Esophagus muscularis mucosa (tissue), 4 donors: ENCODE data around the gene RTEL1. TPM values are rescaled to one million over a fixed set of nuclear protein-coding genes. Genes with fewer than 3 reads are reported as not detected.
A peak's percentile ranks its signal among the peaks of the same experiment; 100 is the strongest.
"Not testable (repeated sequence)": the region's sequence is repeated elsewhere in the genome, so short reads cannot be mapped to it uniquely, and the experiment has no call there.

Experiments
- DNase-seq: peaks from one replicate; pipeline ENCODE4 v3.0.0-alpha.2; 2017; ENCODE audit errors: extremely low spot score
- H3K27ac ChIP-seq, 4 donors: fragments of 200-600 bp; sonication (generic); replicated peaks in 1 of 4; 1 replicate in 3 of 4; 2 replicates in 1 of 4; pipeline ENCODE4 v1.5.1; 2016 to 2019; ENCODE audit warnings: mild to moderate bottlenecking in 1 of 4
- H3K27me3 ChIP-seq, 4 donors: fragments of 200-600 bp; sonication (generic); one replicate each; pipeline versions ENCODE4 v1.5.1 to v1.6.0; 2016 to 2019
- H3K36me3 ChIP-seq, 4 donors: fragments of 200-600 bp; sonication (generic); one replicate each; pipeline ENCODE4 v1.5.1; 2016 to 2019
- H3K4me1 ChIP-seq, 4 donors: fragments of 200-600 bp; sonication (generic); one replicate each; pipeline ENCODE4 v1.5.1; 2016 to 2019
- H3K4me3 ChIP-seq, 4 donors: fragments of 200-600 bp; sonication (generic); 1 replicate in 2 of 4; 2 replicates in 2 of 4; pipeline ENCODE4 v1.5.1; 2016 to 2019; ENCODE audit warnings: mild to moderate bottlenecking in 4 of 4, moderate library complexity in 1 of 4
- H3K9me3 ChIP-seq, 4 donors: fragments of 200-600 bp; sonication (generic); 1 replicate in 3 of 4; 2 replicates in 1 of 4; pipeline ENCODE4 v1.5.1; 2016 to 2019
- EP300 ChIP-seq: sonication (generic); formaldehyde crosslinking; IDR thresholded peaks from one replicate; pipeline ENCODE4 v1.6.1; 2017; ENCODE audit warnings: antibody characterized with exemption
- POLR2A ChIP-seq: fragments of 450-650 bp; IDR thresholded peaks from one replicate; pipeline ENCODE4 v1.6.1; 2017; ENCODE audit warnings: antibody characterized with exemption, moderate library complexity, mild to moderate bottlenecking, low read depth
- POLR2AphosphoS5 ChIP-seq, 2 donors: sonication (generic); formaldehyde crosslinking; IDR thresholded peaks; one replicate each; pipeline ENCODE4 v1.6.1; 2017; ENCODE audit warnings: antibody characterized with exemption in 2 of 2
- WGBS: methylation state at CpG from one replicate; pipeline ENCODE4 v1.1.5; 2018; 5-methylcytosine and 5-hydroxymethylcytosine counted together
- intact Hi-C: fragments of 100-400 bp; cut with DNase I; formaldehyde crosslinking; loops from one replicate; pipeline ENCODE4 v1.15.1; 2023
- total RNA-seq, 4 donors: library from RNA; depleted of rRNA; stranded (reverse); fragments of >200 nt; gene quantifications; one replicate each; pipeline versions ENCODE4 v1.1.0 to v1.2.1, GENCODE V29; 2016
- TF ChIP-seq, protein P1 (sequence below), 3 experiments: fragments of 200-600 bp in 2 of 3; fragments of 450-650 bp in 1 of 3; sonication (generic) in 2 of 3; IDR thresholded peaks; one replicate each; pipeline ENCODE4 v1.5.1; 2017 to 2019; ENCODE audit warnings: antibody characterized with exemption in 3 of 3, mild to moderate bottlenecking in 2 of 3, moderate library complexity in 1 of 3

RTEL1 gene
- total RNA-seq, 4 donors from 2014 or later: 8.4 to 13.4 (median 9.6) TPM

DNA sequence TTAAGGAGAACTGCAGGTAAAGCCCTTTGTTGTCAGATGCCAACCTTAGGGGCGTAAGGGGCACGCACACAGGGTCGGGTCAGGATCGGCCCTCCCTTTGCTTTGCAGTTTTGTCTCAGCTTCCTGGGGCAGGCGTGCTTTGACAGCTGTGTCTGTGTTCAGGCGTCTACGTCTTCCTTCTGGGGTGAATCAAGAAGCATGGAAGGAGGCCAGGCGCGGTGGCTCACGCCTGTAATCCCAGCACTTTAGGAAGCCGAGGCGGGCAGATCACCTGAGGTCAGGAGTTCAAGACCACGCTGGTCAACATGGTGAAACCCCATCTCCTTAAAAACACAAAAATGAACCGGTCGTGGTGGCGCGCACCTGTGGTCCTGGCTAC lies 51.0 kb downstream of the RTEL1 start:
- H3K36me3 ChIP-seq: peaks cover 40 to 77% (median 65%) of the 10 kb centered on the region in 4 donors
- intact Hi-C loops: loop anchor here (5.0 kb wide), 1 partner anchor 52 kb away; the partner anchor contains the start of gene RTEL1
- H3K4me3 ChIP-seq: peak overlapping the region; percentile 73 to 99 (median 90)
- TF ChIP-seq, protein P1, sequence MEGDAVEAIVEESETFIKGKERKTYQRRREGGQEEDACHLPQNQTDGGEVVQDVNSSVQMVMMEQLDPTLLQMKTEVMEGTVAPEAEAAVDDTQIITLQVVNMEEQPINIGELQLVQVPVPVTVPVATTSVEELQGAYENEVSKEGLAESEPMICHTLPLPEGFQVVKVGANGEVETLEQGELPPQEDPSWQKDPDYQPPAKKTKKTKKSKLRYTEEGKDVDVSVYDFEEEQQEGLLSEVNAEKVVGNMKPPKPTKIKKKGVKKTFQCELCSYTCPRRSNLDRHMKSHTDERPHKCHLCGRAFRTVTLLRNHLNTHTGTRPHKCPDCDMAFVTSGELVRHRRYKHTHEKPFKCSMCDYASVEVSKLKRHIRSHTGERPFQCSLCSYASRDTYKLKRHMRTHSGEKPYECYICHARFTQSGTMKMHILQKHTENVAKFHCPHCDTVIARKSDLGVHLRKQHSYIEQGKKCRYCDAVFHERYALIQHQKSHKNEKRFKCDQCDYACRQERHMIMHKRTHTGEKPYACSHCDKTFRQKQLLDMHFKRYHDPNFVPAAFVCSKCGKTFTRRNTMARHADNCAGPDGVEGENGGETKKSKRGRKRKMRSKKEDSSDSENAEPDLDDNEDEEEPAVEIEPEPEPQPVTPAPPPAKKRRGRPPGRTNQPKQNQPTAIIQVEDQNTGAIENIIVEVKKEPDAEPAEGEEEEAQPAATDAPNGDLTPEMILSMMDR (IDR thresholded peaks at IDR 0.05): no peak
- TF ChIP-seq EP300: no peak
- no peak for TF ChIP-seq POLR2A
- no peak for TF ChIP-seq POLR2AphosphoS5 (IDR thresholded peaks at IDR 0.05)
- H3K9me3 ChIP-seq: no peaks in the 10 kb centered on the region
- no peak for DNase-seq
- 87% methylated on average over 17 of the region's 17 CpGs for WGBS
- no peaks in the 10 kb centered on the region for H3K27me3 ChIP-seq
- H3K27ac ChIP-seq: peak overlapping the region in 1 of 4 donors; percentile 96
- H3K4me1 ChIP-seq: peaks cover 28 to 45% (median 38%) of the 10 kb centered on the region in 4 donors

DNA sequence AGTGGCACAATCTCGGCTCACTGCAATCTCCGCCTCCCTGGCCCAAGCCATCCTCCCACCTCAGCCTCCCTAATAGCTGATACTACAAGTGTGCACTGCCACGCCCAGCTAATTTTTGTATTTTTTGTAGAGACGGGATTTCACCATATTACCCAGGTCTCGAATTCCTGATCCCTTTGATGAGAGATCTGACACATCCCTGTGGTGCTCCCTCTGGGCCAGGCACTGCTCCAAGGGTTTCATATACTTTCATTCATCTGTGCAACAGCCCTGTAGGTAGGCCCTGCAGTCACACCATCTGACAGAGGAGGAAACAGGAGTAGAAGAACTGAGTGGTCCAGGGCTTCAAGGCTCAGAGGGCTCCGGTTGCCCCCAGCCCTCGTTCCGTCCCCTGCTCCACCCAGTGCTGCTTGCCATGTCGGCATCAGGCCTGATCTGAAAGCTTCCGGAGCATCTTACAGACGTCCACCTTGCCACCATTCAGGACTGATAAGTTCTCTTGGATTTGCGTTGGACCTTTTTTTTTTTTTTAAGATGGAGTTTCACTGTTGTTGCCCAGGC lies 53.1 kb downstream of the RTEL1 start:
- Histone ChIP-seq H3K27me3 (no peaks in the 10 kb centered on the region), H3K4me1 (peaks cover 25 to 38% (median 34%) of the 10 kb centered on the region in 4 donors), H3K27ac (no peak overlapping the region), H3K36me3 (peaks cover 32 to 75% (median 61%) of the 10 kb centered on the region in 4 donors), H3K9me3 (peaks cover 0 to 14% (median 7%) of the 10 kb centered on the region in 4 donors), H3K4me3 (no peak overlapping the region)
- TF ChIP-seq, protein P1 (IDR thresholded peaks at IDR 0.05): no peak
- TF ChIP-seq EP300 (no peak), POLR2AphosphoS5 (IDR thresholded peaks at IDR 0.05) (no peak), POLR2A (no peak)
- WGBS: 82% methylated on average over 12 of the region's 12 CpGs
- intact Hi-C loops: no loop called here
- no peak for DNase-seq

DNA sequence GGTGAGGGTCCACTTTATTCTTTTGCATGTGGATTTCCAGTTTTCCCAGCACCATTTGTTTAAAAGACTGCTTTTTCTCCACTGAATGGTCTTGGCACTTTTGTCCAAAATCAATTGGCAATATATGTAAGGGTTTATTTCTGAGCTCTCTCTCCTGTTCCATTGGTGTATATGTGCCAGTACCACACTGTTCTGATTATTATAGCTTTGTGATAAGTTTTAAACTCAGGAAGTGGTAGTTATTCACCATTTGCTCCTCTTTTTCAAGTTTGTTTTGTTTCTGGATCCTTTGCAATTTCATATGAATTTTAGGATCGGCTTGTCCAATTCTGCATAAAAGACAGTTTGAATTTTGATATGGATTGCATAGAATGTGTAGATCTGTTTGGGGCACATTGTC lies 54.1 kb downstream of the RTEL1 start:
- WGBS: 100% methylated on average over 1 of the region's 1 CpG
- H3K36me3 ChIP-seq: peaks cover 28 to 79% (median 62%) of the 10 kb centered on the region in 4 donors

DNA sequence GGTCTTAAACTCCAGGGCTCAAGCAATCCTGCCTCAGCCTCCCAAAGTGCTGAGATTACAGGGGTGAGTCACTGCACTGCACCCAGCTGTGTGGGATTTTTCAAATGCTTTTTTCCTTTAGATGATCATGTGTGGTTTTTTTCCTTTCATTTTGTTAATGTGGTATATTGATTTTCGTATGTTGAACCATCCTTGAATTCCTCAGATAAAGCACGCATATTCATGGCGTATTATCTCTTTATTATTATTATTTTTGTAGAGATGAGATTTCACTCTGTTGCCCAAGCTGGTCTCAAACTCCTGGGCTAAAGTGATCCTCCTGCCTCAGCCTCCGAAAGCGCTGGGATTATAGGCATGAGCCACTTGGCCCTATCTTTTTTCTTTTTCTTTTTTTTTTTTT lies 56.7 kb downstream of the RTEL1 start:
- no peak overlapping the region for H3K27ac ChIP-seq
- H3K27me3 ChIP-seq: no peaks in the 10 kb centered on the region
- peaks cover 2 to 10% (median 5%) of the 10 kb centered on the region in 4 donors for H3K4me1 ChIP-seq
- peaks cover 28 to 94% (median 72%) of the 10 kb centered on the region in 4 donors for H3K36me3 ChIP-seq
- DNase-seq: no peak
- no peak for TF ChIP-seq POLR2A
- no peak for TF ChIP-seq POLR2AphosphoS5 (IDR thresholded peaks at IDR 0.05)
- no peak for TF ChIP-seq EP300
- TF ChIP-seq, protein P1 (IDR thresholded peaks at IDR 0.05): no peak
- intact Hi-C loops: no loop called here
- 99% methylated on average over 5 of the region's 5 CpGs for WGBS
- peaks cover 0 to 28% (median 14%) of the 10 kb centered on the region in 4 donors for H3K9me3 ChIP-seq
- H3K4me3 ChIP-seq: no peak overlapping the region

More for the DNA sequence above, 54.1 kb downstream of the RTEL1 start:
- Histone ChIP-seq H3K9me3 (peaks cover 0 to 17% (median 7%) of the 10 kb centered on the region in 4 donors), H3K4me1 (peaks cover 17 to 28% (median 23%) of the 10 kb centered on the region in 4 donors), H3K4me3 (no peak overlapping the region), H3K27ac (no peak overlapping the region), H3K27me3 (no peaks in the 10 kb centered on the region)
- TF ChIP-seq, protein P1 (IDR thresholded peaks at IDR 0.05): no peak
- TF ChIP-seq POLR2A (no peak), POLR2AphosphoS5 (IDR thresholded peaks at IDR 0.05) (no peak), EP300 (no peak)
- intact Hi-C loops: no loop called here
- no peak for DNase-seq

DNA sequence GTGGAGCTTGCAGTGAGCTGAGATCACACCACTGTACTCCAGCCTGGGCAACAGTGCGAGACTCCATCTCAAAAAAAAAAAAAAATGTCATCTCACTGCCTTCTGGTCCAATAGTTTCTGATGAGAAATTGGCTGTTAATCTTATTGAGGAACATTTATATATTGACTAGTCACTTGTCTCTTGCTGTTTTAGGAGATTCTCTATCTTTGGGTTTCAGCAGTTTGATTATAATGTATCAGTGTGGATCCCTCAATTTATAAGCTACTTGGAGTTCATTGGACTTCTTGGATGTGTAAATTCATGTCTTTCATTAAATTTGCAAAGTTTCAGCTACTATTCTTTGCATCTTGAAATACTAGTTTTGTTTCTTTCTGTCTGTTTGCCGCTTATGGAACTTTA lies 60.9 kb downstream of the RTEL1 start:
- Histone ChIP-seq H3K4me3 (no peak overlapping the region), H3K27me3 (no peaks in the 10 kb centered on the region), H3K27ac (no peak overlapping the region), H3K9me3 (peaks cover 0 to 28% (median 14%) of the 10 kb centered on the region in 4 donors), H3K36me3 (peaks cover 13 to 91% (median 65%) of the 10 kb centered on the region in 4 donors), H3K4me1 (no peaks in the 10 kb centered on the region)
- intact Hi-C loops: no loop called here
- WGBS: 96% methylated on average over 2 of the region's 2 CpGs
- no peak for TF ChIP-seq EP300
- TF ChIP-seq POLR2A: no peak
- no peak for TF ChIP-seq POLR2AphosphoS5 (IDR thresholded peaks at IDR 0.05)
- TF ChIP-seq, protein P1 (IDR thresholded peaks at IDR 0.05): no peak
- no peak for DNase-seq

DNA sequence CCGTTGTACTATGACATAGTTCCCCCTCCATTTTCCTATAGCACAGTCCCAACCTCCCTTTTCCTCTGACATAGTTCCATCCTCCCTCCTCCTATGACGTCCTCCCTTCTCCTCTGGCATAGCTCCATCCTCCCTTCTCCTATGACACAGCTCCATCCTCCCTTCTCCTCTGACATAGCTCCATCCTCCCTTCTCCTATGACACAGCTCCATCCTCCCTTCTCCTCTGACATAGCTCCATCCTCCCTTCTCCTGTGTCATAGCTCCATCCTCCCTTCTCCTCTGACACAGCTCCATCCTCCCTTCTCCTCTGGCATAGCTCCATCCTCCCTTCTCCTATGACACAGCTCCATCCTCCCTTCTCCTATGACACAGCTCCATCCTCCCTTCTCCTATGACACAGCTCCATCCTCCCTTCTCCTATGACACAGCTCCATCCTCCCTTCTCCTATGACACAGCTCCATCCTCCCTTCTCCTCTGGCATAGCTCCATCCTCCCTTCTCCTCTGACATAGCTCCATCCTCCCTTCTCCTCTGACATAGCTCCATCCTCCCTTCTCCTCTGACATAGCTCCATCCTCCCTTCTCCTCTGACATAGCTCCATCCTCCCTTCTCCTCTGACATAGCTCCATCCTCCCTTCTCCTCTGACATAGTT lies 65.0 kb downstream of the RTEL1 start:
- intact Hi-C loops, H3K4me3 ChIP-seq, H3K27ac ChIP-seq, H3K4me1 ChIP-seq, DNase-seq, H3K27me3 ChIP-seq: not testable (repeated sequence)
- Histone ChIP-seq H3K9me3 (peaks cover 0 to 27% (median 19%) of the 10 kb centered on the region in 4 donors), H3K36me3 (peaks cover 7 to 63% (median 34%) of the 10 kb centered on the region in 4 donors)
- WGBS: 83% methylated on average over 2 of the region's 2 CpGs

GRCh38 chr20:63730189-63730733 lies 72.1 kb downstream of the RTEL1 start:
- not testable (repeated sequence) for H3K27ac ChIP-seq, H3K4me3 ChIP-seq, H3K4me1 ChIP-seq

More at GRCh38 chr20:63730189-63730733, 72.1 kb downstream of the RTEL1 start:
- H3K27me3 ChIP-seq, H3K9me3 ChIP-seq, DNase-seq, intact Hi-C loops: not testable (repeated sequence)
- H3K36me3 ChIP-seq: peaks cover 21 to 40% (median 34%) of the 10 kb centered on the region in 4 donors
- 93% methylated on average over 18 of the region's 18 CpGs for WGBS
